Measurements from ENCODE around the gene METRN.
"Not testable (repeated sequence)": the region's sequence is repeated elsewhere in the genome, so short reads cannot be mapped to it uniquely, and the experiment has no call there.

Gene METRN

DNA sequence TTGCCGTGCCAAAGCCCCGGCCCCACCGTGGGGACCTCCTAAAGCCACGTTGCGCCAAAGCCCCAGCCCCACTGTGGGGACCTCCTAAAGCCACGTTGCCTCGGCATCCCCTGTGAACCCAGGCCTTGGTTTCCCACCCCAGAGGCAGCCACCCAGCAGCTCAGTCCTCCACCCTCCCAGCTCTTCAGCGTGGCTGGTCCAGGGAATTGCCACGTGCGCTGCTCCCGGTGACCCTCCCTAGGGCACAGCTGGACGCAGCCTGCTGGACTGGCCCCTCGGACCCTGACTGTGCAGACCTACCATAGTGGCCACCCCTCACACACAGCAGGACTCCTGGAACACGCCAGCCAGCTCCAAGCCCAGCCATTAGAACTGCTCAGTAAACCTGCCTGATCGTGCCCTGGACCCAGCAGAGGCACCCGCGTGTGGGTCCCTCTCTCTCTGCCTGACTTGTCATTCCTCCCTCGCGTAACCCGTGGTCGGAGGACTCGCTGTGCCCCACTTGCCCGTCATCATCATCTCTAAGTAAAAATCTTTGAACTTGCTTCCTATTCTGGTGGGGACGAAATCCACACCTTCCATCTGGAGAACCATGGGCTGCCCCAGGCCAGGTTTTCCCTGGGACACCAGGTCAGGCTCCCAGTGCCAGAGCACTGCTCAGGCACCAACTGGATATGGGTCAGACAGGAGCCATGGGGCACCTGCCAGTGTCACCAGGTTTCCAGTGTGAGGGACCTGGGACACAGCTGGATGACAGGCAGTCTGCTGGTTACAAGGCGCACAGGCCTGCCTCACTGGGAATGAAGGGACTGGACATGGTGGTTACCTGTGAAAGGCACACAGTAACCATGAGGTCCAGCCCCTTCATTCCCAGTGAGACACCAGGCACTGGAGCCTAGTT is 20.3 kb downstream of the METRN start:
- no peak for DNase-seq (ENCODE audit: low read depth, low spot score)

DNA sequence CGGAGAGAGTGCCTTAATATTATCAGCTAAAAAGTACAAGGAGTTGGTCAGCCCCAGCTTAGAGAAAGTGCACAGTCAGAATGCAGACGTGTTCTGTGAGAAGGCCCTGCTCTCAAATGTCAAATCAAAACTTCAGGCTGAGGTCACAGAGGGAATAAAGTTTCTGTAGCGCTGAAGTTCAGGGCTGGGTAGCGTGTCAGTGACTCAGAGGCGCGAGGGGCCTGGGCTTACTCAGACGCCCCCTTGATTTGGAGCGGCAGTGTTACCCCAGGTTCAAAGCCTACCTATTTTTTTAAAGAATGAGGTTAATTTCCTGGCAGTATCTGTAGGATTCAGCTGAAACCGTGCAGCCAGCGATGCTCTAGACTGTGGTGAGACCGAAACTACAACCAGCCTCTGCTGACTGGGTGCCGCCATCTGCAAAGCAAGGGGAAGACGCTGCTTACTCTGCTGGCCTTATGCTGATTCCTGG is 21.1 kb downstream of the METRN start:
- DNase-seq (ENCODE audit: low read depth, low spot score): no peak

GRCh38 chr16:736936-737481 is 22.1 kb downstream of the METRN start:
- DNase-seq (ENCODE audit: low read depth, low spot score): no peak

GRCh38 chr16:739560-740458 is 24.9 kb downstream of the METRN start:
- no peak for DNase-seq (ENCODE audit: low read depth, low spot score)

GRCh38 chr16:740459-740763 is 25.5 kb downstream of the METRN start:
- DNase-seq (ENCODE audit: low read depth, low spot score): no peak

DNA sequence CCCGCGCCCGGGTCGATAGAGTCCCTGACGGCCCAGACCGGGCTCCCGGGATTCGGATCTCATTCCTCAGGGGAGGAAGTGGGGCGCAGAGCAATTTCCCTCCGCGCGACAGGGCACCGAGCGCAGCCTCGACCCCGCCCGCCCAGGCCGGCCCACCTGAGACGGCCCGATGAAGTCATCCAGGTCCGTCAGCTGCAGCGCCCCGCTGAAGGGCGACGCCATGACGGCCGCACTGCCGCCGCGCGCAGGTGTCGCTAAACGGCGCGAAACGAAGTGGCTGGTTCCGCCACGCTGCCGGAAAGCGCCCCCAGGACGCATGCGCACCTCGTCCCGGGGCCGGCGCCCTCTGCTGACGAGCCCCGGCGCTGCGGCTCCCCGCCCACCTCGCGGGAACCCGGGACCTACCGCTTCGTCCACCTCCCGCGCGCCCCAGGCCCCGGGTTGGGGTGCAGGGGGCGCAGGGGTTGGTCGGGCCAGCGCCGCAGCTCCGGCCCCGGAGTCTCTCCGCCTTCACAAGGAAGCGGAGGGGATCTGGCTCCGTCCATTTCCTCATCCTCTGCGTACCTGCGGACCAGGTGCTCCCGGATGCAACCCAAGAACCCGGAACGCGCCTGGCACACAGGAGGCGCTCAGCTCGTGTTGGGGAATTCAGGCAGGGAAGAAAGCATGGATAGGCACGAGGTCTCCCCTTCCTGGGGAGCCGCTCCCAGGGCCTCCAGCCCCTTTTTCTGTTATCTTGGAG is 26.0 kb downstream of the METRN start, which contains the start of gene CIAO3:
Gene CIAO3, minus strand, starts transcription at position 234 of the 742 bp plus-strand sequence. Its CDS starts 12 bp downstream, at position 222.
- DNase-seq (ENCODE audit: low read depth, low spot score): peak; percentile 76

GRCh38 chr16:741986-742629 is 27.2 kb downstream of the METRN start:
- no peak for DNase-seq (ENCODE audit: low read depth, low spot score)

GRCh38 chr16:742894-743293 is 28.0 kb downstream of the METRN start:
- DNase-seq (ENCODE audit: low read depth, low spot score): not testable (repeated sequence)

DNA sequence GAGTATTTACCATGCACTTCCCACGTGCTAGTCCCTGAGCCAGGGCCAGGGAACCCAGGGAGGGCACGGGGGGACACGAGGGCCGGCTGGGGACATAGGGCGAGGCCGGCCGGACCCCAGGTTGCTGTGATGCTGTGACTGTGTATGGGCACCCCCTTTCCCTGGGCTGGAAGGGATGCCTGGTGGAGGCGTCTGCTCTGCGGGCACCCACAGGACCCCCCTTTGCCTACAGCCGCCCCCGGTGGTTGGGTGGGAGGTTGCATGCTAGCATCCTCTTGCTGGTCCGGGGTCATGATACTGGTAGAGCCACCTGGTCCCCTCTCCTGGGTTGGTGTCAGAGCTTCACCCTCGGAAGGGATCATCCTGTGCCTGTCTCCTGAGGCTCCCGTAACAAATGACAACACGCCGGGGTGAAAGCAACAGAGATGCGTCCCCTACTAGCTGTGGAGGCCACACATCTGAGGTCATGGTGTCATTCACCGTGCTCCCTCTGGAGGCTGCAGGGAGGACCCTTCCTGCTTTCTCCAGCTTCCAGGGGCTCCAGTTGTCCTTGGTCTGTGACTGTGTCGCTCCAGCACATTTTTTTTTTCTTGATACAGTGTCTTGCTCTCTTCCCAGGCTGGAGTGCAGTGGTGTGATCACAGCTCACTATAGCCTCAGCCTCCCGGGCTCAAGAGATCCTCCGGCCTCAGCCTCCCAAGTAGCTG is 29.0 kb downstream of the METRN start:
- DNase-seq (ENCODE audit: low read depth, low spot score): no peak

GRCh38 chr16:745739-746138 is 30.8 kb downstream of the METRN start:
- no peak for DNase-seq (ENCODE audit: low read depth, low spot score)

- DNase-seq (ENCODE audit: low read depth, low spot score): no peak
Observed at GRCh38 chr16:746637-747036, 31.7 kb downstream of the METRN start.

GRCh38 chr16:747978-748746 is 33.2 kb downstream of the METRN start:
- no peak for DNase-seq (ENCODE audit: low read depth, low spot score)

- no peak for DNase-seq (ENCODE audit: low read depth, low spot score)
Observed at GRCh38 chr16:749010-749409, 34.1 kb downstream of the METRN start.

- no peak for DNase-seq (ENCODE audit: low read depth, low spot score)
Observed at GRCh38 chr16:750485-750884, 35.6 kb downstream of the METRN start.

GRCh38 chr16:751152-752006 is 36.5 kb downstream of the METRN start:
- DNase-seq (ENCODE audit: low read depth, low spot score): no peak

DNA sequence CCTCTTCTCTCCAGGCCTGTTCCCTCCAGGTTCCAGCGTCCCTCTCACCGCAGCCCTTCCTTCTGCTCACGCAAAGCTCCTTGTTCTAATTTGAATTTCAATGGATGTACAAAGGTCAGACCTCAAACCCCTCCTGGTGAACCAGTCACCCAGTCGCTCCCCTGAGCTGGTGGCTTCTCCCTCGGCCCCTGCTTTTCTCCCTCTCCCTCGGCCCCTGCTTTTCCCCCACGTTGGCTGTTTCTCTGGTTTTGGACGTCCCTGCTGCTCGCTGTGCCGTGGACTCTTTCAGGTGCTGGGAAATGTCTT is 37.0 kb downstream of the METRN start:
- no peak for DNase-seq (ENCODE audit: low read depth, low spot score)

GRCh38 chr16:754121-754607 is 39.2 kb downstream of the METRN start:
- not testable (repeated sequence) for DNase-seq (ENCODE audit: low read depth, low spot score)

GRCh38 chr16:754656-755055 is 39.7 kb downstream of the METRN start:
- DNase-seq (ENCODE audit: low read depth, low spot score): no peak

- DNase-seq (ENCODE audit: low read depth, low spot score): no peak
Observed at GRCh38 chr16:756428-756827, 41.5 kb downstream of the METRN start.
